B cell (primary cell): ENCODE results near the gene IRF7.

Experiments
- CTCF ChIP-seq: fragments of 200-600 bp; IDR thresholded peaks from one replicate; pipeline ENCODE4 v1.8.0; 2022; ENCODE audit warnings: antibody characterized with exemption, mild to moderate bottlenecking
- EZH2 ChIP-seq: IDR thresholded peaks from 2 replicates; pipeline ENCODE4 v1.6.1; 2012; ENCODE audit warnings: borderline replicate concordance, low read depth, mild to moderate bottlenecking, moderate library complexity, low read length; ENCODE audit not compliant: insufficient read depth, poor library complexity, severe bottlenecking

DNA sequence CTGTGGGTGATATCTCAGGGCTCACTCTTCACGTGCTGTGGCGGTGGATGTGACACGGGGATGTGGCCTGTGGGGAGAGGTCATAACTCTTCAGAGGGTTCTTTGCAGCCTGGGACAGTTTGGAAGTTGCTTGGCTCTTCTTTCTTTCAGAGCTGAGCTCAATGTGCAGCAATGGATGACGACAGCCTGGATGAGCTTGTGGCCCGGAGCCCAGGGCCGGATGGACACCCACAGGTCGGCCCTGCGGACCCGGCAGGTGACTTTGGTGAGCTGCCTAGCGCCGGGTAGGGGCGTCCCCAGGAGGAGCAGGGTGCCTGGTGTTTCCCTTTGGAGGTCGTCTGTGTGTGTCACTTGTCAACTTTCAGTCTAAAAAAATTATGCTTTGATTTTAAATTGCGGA, 34.4 kb downstream of the IRF7 start:
- no peak for TF ChIP-seq CTCF
- TF ChIP-seq EZH2 = no peak
